D721Med (cell line): ENCODE data around the gene ERN1.

Source experiments
- DNase-seq: peaks from one replicate; pipeline ENCODE4 v3.0.0; 2011; ENCODE audit warnings: low spot score; ENCODE audit not compliant: insufficient read length
- FAIRE-seq: peaks from 2 replicates; lab custom pipeline; 2011; peaks lifted over from hg19 to GRCh38; lab: Jason Lieb, UNC
- CTCF ChIP-seq: IDR thresholded peaks from 2 replicates; pipeline ENCODE4 v1.5.1; 2012; ENCODE audit warnings: mild to moderate bottlenecking, control low read depth; ENCODE audit not compliant: insufficient read depth; ENCODE audit errors: missing control alignments

Gene ERN1

GRCh38 chr17:64075913-64076312, 54.0 kb downstream of the ERN1 start:
- no peak for TF ChIP-seq CTCF
- no peak for DNase-seq
- FAIRE-seq = no peak

GRCh38 chr17:64074704-64075426, 55.1 kb downstream of the ERN1 start:
- FAIRE-seq = no peak
- TF ChIP-seq CTCF = no peak
- DNase-seq = no peak

- TF ChIP-seq CTCF = no peak
- no peak for DNase-seq
- FAIRE-seq = no peak
These were observed 55.9 kb downstream of the ERN1 start for GRCh38 chr17:64073771-64074703.

- FAIRE-seq = no peak
- no peak for TF ChIP-seq CTCF
- DNase-seq = no peak
These were observed 58.8 kb downstream of the ERN1 start for GRCh38 chr17:64071111-64071510.

GRCh38 chr17:64070213-64070612, 59.7 kb downstream of the ERN1 start:
- no peak for DNase-seq
- no peak for FAIRE-seq
- no peak for TF ChIP-seq CTCF

GRCh38 chr17:64069143-64069542, 60.8 kb downstream of the ERN1 start:
- FAIRE-seq = no peak
- TF ChIP-seq CTCF = no peak
- DNase-seq = no peak
